ENCODE results near the gene ID1.

Gene ID1, protein sequence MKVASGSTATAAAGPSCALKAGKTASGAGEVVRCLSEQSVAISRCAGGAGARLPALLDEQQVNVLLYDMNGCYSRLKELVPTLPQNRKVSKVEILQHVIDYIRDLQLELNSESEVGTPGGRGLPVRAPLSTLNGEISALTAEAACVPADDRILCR

DNA sequence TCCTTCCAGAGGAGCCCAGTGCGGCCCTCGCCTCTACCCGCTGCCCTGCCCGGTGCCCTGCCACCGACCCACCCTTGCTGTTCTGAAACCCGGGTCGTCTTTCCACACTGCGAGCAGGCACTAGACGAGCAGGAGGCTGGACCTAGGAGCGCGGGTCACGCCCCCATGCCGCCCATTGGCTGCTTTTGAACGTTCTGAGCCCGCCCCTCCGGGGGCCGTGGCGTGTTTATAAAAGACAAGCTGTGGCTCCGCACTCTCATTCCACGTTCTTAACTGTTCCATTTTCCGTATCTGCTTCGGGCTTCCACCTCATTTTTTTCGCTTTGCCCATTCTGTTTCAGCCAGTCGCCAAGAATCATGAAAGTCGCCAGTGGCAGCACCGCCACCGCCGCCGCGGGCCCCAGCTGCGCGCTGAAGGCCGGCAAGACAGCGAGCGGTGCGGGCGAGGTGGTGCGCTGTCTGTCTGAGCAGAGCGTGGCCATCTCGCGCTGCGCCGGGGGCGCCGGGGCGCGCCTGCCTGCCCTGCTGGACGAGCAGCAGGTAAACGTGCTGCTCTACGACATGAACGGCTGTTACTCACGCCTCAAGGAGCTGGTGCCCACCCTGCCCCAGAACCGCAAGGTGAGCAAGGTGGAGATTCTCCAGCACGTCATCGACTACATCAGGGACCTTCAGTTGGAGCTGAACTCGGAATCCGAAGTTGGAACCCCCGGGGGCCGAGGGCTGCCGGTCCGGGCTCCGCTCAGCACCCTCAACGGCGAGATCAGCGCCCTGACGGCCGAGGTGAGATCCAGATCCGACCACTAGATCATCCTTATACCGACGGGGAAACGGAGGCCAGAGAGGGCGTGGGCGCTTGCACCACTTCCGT lies at the start of gene ID1:
Gene ID1 (plus strand): TSS at position 259 of the 871 bp plus-strand sequence. CDS start 99 bp downstream, at position 358.
- peak within 1 kb of the TSS; percentile 52 for H3K27ac Mint-ChIP-seq

DNA sequence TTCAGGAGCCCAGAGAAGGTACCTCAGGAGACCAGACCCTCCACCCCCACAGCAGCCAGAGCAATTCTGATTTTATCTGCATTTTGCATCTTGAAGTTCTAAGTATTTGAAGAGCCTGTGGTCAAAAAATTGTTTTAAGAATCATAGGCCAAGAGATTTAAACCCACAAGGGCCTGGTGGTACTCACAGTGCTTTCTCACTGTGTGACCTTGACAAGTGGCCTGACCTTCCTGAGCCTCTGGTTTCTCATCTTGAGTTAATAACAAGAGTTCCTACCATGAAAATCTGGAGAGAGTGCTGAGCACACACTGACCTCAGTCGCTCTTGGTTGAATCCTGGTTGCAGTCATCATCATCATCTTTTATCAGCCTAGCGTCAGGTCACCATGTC lies 45.4 kb upstream of the ID1 start:
- Mint-ChIP-seq H3K9me3 (no peaks in the 10 kb centered on the region), H3K27ac (peak overlapping the region; percentile 84), H3K4me1 (ENCODE audit: low read depth) (peaks cover 26% of the 10 kb centered on the region), H3K4me3 (no peak overlapping the region), H3K27me3 (no peaks in the 10 kb centered on the region), H3K36me3 (ENCODE audit: low read depth) (peaks cover 52% of the 10 kb centered on the region)

More for the DNA sequence above, at the start of gene ID1:
- Mint-ChIP-seq H3K4me3 (peak within 1 kb of the TSS; percentile 91), H3K36me3 (ENCODE audit: low read depth) (no peaks in the 10 kb centered on the region), H3K4me1 (ENCODE audit: low read depth) (peaks cover 38% of the 10 kb centered on the region), H3K27me3 (peaks cover 48% of the 10 kb centered on the region), H3K9me3 (no peaks in the 10 kb centered on the region)

DNA sequence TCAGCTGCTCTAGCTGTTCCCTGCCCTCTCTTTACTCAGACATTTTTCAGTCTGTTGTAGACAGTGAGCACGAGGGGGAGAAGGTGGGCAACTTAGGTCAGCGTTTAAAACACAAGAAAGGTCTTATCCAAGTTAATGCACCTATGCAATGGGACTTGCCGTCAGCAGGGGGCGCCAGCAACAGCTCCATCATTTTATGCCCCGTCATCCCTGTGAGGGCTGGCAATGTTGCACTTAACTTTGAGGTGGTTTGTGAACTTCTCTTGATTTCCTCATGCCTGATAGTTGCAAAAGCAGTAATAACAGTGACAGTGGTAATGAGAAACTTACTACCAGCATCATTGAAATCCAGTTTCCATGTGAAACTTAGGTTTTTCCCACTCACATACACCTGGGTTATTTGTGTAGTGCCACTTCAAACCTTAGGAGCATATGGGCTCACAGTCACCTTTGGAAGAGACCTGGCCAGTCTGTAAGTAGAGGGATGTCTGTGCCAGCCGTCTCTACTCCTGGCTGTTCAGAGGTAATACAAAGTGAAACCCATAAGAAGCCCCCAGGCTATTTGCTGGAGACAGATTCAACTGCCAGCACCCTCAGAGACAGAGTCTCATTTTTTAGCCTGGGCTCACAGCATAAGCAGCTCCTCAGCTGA lies 44.9 kb upstream of the ID1 start:
- Mint-ChIP-seq H3K27me3 (no peaks in the 10 kb centered on the region), H3K4me3 (no peak overlapping the region), H3K27ac (peak overlapping the region; percentile 84), H3K36me3 (ENCODE audit: low read depth) (peaks cover 48% of the 10 kb centered on the region), H3K9me3 (no peaks in the 10 kb centered on the region), H3K4me1 (ENCODE audit: low read depth) (peaks cover 26% of the 10 kb centered on the region)

DNA sequence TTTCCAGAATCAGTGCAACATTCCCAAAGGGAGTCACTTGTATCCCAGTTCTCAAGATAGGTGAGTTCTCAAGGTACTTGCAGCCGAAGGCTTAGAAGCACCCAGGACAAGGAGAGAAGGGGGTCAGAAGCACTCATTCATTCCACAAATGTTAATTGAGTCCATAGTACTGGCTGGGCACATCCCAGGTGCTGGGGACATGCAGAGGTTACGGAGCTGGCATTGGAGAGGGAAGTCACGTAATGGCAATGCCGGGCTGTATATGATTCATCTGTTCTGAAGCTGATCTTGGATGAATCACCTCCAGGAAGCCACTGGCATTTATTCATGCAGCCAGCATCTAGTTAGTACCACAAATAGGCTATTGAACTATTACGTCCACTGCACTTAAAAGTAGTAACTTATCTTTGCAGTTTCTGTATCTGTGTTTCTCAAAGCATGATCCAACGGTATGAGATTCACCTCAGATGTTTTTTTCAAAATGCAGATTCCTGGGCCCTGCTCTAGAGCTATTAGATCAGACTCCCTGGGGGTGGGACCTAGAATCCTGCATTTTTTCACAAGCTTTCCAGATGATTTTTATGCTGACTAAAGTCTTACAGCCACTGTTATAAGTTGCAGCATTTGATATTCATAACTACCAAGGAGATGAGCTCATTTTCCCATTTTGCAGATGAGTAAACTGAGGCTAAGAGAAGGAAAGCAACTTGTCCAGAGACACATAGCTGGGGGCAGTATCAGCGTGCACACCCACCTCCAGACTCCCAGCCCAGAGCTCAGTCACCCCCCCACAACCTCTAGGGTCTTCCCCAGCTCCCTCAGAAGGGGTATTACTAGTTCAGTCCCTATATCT lies 44.1 kb upstream of the ID1 start:
- peaks cover 33% of the 10 kb centered on the region for H3K4me1 Mint-ChIP-seq (ENCODE audit: low read depth)
- peak overlapping the region; percentile 84 for H3K27ac Mint-ChIP-seq
- H3K36me3 Mint-ChIP-seq (ENCODE audit: low read depth): peaks cover 49% of the 10 kb centered on the region
- no peaks in the 10 kb centered on the region for H3K27me3 Mint-ChIP-seq
- H3K4me3 Mint-ChIP-seq: no peak overlapping the region
- no peaks in the 10 kb centered on the region for H3K9me3 Mint-ChIP-seq

DNA sequence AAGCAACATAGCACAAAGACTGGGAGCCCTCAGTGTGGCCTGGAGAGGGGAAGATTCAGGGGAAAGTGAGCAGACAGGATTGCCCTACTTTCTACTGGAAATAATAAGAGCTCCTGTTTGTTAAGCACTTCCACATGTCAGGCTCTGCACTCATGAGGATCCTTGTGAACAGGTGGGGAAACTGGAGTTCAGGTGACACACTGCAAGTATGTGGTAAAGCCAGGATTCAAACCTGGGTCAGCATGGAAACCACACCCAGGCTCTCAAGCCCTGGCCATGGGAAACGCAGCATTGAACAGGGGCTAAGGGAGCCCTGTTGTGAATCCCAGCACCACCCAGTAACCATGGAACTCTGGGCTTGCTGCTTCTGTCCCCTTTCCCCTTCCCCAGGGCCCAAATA lies 42.8 kb upstream of the ID1 start:
- Mint-ChIP-seq H3K4me1 (ENCODE audit: low read depth) (peaks cover 37% of the 10 kb centered on the region), H3K36me3 (ENCODE audit: low read depth) (peaks cover 42% of the 10 kb centered on the region), H3K27me3 (no peaks in the 10 kb centered on the region), H3K4me3 (no peak overlapping the region), H3K9me3 (no peaks in the 10 kb centered on the region), H3K27ac (no peak overlapping the region)

DNA sequence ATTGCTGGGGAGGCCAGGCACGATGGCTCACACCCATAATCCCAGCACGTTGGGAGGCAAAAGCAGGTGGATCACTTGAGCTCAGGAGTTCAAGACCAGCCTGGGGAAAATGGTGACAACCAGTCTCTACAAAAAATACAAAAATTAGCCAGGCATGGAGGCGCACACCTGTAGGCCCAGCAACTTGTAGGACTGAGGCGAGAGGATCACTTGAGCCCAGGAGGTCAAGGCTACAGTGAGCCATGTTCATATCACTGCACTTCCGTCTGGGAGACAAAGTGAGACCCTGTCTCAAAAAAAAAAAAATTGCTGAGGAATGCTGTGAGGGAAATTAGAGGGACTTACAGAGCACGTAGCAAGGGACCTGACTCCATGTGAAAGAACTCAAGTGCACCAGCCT lies 40.8 kb upstream of the ID1 start:
- no peak overlapping the region for H3K4me3 Mint-ChIP-seq

DNA sequence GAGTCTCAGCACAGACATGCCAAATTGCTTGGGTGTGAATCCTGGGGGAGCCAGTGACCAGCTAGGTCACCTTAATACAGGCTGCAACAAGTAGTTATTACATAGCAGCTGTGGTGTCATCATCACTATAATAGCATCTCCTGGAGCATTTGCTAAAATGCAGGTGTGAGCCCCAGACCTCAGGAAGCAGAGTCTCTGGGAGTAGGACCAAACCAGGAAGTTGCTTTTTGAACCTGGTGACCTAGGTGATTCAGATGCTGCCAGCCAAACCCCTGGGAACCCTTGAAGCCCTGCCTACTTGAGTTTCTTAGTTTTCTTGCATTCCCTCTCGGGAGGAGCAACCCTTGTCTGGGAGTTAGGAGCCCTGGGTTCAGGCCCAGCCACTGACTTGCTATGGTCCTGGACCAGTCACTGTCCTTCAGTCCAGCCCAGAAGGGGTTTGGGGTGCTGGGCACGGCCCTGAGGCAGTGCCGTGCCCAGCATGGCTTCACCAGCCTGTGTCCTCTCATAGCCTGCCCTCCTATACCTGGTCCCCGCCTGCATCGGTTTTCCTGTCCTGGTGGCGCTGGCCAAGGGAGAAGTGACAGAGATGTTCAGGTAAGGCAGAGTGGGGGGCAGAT lies 39.3 kb upstream of the ID1 start:
- Mint-ChIP-seq H3K4me1 (ENCODE audit: low read depth) (peaks cover 21% of the 10 kb centered on the region), H3K9me3 (no peaks in the 10 kb centered on the region), H3K36me3 (ENCODE audit: low read depth) (peaks cover 36% of the 10 kb centered on the region), H3K27ac (no peak overlapping the region), H3K27me3 (no peaks in the 10 kb centered on the region), H3K4me3 (no peak overlapping the region)

More for the DNA sequence above, 40.8 kb upstream of the ID1 start:
- Mint-ChIP-seq H3K27me3 (no peaks in the 10 kb centered on the region), H3K4me1 (ENCODE audit: low read depth) (peaks cover 34% of the 10 kb centered on the region), H3K27ac (peak overlapping the region; percentile 49), H3K36me3 (ENCODE audit: low read depth) (peaks cover 47% of the 10 kb centered on the region), H3K9me3 (no peaks in the 10 kb centered on the region)

DNA sequence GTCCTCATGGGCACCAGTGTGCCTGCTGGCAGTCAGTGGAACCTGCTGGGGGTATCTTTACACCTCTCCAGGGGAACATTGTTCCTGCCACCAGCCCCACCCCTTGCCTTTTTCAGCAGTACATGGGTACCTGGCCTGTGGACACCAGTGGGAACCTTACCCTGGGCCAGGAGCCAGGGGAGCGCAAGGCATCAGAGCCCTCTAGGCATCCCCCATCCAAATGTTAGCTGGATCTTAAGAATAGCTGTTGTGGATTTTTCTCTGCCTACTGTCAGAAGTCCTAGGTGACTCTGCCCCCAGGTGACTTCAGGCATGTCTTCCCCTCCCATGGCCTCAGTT lies 38.8 kb upstream of the ID1 start:
- H3K27ac Mint-ChIP-seq: no peak overlapping the region
- H3K4me3 Mint-ChIP-seq: no peak overlapping the region

DNA sequence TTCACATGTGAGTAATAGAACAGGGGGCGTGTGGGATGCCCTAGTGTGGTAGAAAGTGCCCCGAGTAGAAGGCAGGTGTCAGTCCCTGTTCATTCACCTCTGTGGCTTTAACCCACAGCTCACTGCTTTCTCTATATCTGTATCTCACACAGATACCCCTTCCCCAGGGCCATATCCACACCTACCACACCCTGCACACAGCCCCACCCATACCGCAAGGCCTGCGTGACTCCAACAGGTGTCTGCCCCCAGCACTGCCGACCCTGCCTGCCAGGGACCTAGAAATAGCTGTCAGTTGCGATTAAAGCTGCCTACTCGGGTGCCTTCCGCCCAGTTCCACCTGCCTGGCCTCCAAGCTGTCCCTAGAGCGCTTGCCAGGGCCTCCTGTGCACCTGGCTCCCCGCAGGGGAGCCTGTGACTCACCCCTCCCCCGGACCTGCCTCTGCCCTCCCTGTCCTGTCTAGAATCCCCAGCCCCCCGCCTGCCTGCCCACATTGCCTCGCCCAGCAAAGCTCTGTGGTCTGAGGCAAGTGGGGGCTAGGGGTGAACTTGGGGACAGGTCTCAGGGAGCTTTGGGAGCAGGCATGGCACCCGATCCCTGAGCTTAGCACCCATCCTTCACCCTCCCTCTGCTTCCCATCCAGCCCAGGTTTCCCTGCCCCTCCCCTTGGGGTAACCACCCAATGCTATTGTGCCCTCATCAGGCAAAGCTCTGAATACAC lies 38.3 kb upstream of the ID1 start:
- no peak overlapping the region for H3K27ac Mint-ChIP-seq
- no peaks in the 10 kb centered on the region for H3K27me3 Mint-ChIP-seq
- H3K9me3 Mint-ChIP-seq: no peaks in the 10 kb centered on the region
- H3K36me3 Mint-ChIP-seq (ENCODE audit: low read depth): peaks cover 26% of the 10 kb centered on the region
- no peak overlapping the region for H3K4me3 Mint-ChIP-seq
- peaks cover 15% of the 10 kb centered on the region for H3K4me1 Mint-ChIP-seq (ENCODE audit: low read depth)

More for the DNA sequence above, 38.8 kb upstream of the ID1 start:
- H3K9me3 Mint-ChIP-seq: no peaks in the 10 kb centered on the region
- peaks cover 16% of the 10 kb centered on the region for H3K4me1 Mint-ChIP-seq (ENCODE audit: low read depth)
- peaks cover 31% of the 10 kb centered on the region for H3K36me3 Mint-ChIP-seq (ENCODE audit: low read depth)
- H3K27me3 Mint-ChIP-seq: no peaks in the 10 kb centered on the region

DNA sequence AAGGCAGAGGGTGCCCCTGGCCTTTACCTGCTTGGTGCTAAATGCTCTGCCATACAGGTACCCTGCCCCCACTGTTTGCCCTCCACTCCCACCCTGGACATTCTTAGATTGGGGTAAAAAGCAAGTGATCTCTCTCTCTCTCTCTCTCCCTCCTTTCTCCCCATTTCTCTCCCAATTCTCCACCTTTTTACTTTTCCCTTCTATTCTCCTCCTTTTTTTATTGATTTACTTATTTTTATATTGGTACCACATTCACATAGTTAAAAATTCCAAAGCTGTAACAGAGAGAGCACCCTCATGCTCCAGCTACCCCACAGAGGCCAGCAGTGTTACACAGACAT lies 37.7 kb upstream of the ID1 start:
- H3K4me1 Mint-ChIP-seq (ENCODE audit: low read depth): peaks cover 21% of the 10 kb centered on the region
- peaks cover 22% of the 10 kb centered on the region for H3K36me3 Mint-ChIP-seq (ENCODE audit: low read depth)
- no peaks in the 10 kb centered on the region for H3K27me3 Mint-ChIP-seq
- H3K9me3 Mint-ChIP-seq: no peaks in the 10 kb centered on the region
- H3K27ac Mint-ChIP-seq: peak overlapping the region; percentile 57
- no peak overlapping the region for H3K4me3 Mint-ChIP-seq

DNA sequence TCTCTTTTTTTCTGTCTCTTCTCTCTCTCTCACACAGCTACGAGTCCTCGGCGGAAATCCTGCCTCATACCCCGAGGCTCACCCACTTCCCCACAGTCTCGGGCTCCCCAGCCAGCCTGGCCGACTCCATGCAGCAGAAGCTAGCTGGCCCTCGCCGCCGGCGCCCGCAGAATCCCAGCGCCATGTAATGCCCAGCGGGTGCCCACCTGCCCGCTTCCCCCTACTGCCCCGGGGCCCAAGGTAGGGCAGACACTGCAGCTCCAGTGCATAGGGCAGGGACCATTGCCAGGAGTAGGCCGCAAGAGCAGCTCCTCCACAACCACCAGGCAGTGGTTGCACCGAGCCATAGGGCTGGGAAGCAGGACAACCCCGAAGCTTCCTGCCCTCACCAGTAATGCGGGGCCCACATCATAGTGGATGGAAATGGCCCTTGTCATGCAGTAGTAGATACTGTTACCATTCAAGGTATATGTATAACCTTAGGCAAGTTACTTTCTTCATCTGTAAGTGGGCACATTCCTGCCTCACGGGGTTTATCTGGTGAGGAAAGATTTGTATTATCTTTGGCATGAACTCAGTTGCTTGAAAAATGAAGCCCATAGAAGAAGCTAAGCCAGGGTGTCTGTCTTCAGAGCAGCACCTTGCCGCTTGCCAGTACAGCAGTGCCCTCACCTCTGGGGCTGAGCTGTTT lies 36.9 kb upstream of the ID1 start:
- peaks cover 22% of the 10 kb centered on the region for H3K36me3 Mint-ChIP-seq (ENCODE audit: low read depth)
- no peak overlapping the region for H3K4me3 Mint-ChIP-seq
- H3K9me3 Mint-ChIP-seq: no peaks in the 10 kb centered on the region
- H3K27me3 Mint-ChIP-seq: no peaks in the 10 kb centered on the region
- H3K27ac Mint-ChIP-seq: no peak overlapping the region
- peaks cover 25% of the 10 kb centered on the region for H3K4me1 Mint-ChIP-seq (ENCODE audit: low read depth)

DNA sequence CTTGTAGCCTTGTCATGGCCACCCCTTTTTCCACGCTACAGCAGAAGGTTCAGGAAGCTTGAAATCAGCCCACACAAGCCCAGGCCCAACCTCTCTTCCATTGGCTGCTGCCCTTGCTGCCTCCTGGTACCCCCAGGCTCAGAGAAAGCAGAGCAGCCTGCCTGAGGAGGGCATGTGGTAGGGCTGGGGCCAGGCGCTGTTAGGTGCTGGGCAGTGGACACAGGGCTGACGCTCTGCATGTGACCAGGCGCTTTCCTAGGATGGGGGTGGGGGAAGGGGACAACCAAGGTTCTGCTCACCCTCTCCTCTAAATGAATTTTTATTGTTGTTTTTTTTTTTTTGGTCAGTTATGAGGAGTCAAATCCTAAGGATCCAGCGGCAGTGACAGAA lies 36.3 kb upstream of the ID1 start:
- Mint-ChIP-seq H3K36me3 (ENCODE audit: low read depth) (peaks cover 22% of the 10 kb centered on the region), H3K4me3 (no peak overlapping the region), H3K27me3 (no peaks in the 10 kb centered on the region), H3K9me3 (no peaks in the 10 kb centered on the region), H3K27ac (no peak overlapping the region), H3K4me1 (ENCODE audit: low read depth) (peaks cover 31% of the 10 kb centered on the region)

DNA sequence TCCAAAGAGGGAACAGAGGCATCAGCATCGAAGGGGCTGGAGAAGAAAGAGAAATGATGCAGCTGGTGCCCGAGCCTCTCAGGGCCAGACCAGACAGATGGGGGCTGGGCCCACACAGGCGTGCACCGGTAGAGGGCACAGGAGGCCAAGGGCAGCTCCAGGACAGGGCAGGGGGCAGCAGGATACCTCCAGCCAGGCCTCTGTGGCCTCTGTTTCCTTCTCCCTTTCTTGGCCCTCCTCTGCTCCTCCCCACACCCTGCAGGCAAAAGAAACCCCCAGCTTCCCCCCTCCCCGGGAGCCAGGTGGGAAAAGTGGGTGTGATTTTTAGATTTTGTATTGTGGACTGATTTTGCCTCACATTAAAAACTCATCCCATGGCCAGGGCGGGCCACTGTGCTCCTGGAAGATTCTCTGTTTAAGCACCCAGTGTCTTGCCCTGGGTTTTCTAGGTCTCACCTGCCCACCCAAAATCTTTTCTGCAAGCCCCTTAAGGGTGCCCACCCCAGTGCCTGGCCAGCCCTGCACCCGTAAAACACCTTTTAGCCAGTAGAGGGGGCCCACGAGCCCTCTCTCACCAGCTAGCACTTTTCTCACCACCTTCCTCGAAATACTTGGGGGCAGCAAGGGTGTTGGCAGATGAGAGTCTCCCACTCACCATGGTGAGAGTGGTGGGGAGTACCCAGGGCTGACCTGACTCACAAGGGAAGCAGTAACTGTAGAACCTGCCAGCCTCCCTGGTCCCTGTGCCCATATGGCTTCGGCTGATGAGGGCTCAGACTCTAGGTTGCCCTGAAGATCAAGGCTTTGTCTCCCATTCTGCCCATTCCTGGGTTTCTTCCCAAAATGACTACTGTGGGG lies 35.7 kb upstream of the ID1 start:
- no peaks in the 10 kb centered on the region for H3K9me3 Mint-ChIP-seq
- H3K4me1 Mint-ChIP-seq (ENCODE audit: low read depth): peaks cover 36% of the 10 kb centered on the region
- peaks cover 16% of the 10 kb centered on the region for H3K36me3 Mint-ChIP-seq (ENCODE audit: low read depth)
- no peak overlapping the region for H3K4me3 Mint-ChIP-seq
- H3K27me3 Mint-ChIP-seq: no peaks in the 10 kb centered on the region
- no peak overlapping the region for H3K27ac Mint-ChIP-seq
